HAP-1 (cell line): ENCODE measurements around the gene PI16.

Source experiments
- DNase-seq, 2 experiments: peaks; one replicate each; pipeline ENCODE4 v3.0.0-alpha.2; 2016 to 2020; ENCODE audit warnings: low spot score in 2 of 2
- H3K27me3 ChIP-seq: fragments of 250-450 bp; sonication (Bioruptor Pico); 2 replicates; pipeline ENCODE4 v1.5.1; 2020; ENCODE audit warnings: low read depth, mild to moderate bottlenecking, moderate library complexity
- H3K36me3 ChIP-seq: fragments of 250-450 bp; sonication (Bioruptor Pico); replicated peaks from 2 replicates; pipeline ENCODE4 v1.5.1; 2020; ENCODE audit warnings: mild to moderate bottlenecking
- H3K4me1 ChIP-seq: fragments of 250-450 bp; sonication (Bioruptor Pico); 2 replicates; pipeline ENCODE4 v1.5.1; 2020; ENCODE audit warnings: mild to moderate bottlenecking
- H3K4me3 ChIP-seq: fragments of 250-450 bp; sonication (Bioruptor Pico); 2 replicates; pipeline ENCODE4 v1.5.1; 2020; ENCODE audit warnings: mild to moderate bottlenecking, moderate library complexity
- H3K9me3 ChIP-seq: fragments of 250-450 bp; sonication (Bioruptor Pico); 2 replicates; pipeline ENCODE4 v1.5.1; 2020; ENCODE audit warnings: mild to moderate bottlenecking, moderate library complexity
- in situ Hi-C: fragments of 300-500 bp; cut with MboI; formaldehyde crosslinking; loops from 3 replicates; pipeline ENCODE4 v1.14.3; 2020; ENCODE audit warnings: low sequenced_read_pairs, inconsistent platforms, mixed read lengths

Gene PI16

DNA sequence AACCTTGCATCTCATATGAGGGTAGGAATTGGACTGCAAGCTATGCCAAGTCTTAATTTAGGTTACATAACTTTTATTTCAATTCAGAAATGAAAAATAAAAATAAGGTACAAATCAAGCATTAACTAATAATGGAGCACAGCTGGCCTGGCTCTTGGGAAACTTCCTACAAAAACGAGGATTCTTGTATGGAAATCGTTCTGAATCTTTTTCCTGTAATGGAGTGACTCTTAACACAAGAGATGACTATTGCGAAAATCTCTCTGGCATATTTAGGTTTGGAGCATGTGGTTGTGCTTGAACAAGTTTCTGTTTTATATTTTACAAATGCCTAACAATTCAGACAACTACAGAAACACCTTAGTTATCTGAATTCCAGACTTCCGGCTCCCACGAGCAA, 34.0 kb upstream of the PI16 start:
- in situ Hi-C loops: no loop called here
- Histone ChIP-seq H3K9me3 (no peaks in the 10 kb centered on the region), H3K4me3 (no peak overlapping the region), H3K27me3 (no peaks in the 10 kb centered on the region), H3K4me1 (no peaks in the 10 kb centered on the region), H3K36me3 (peaks cover 14% of the 10 kb centered on the region)
- no peak for DNase-seq

DNA sequence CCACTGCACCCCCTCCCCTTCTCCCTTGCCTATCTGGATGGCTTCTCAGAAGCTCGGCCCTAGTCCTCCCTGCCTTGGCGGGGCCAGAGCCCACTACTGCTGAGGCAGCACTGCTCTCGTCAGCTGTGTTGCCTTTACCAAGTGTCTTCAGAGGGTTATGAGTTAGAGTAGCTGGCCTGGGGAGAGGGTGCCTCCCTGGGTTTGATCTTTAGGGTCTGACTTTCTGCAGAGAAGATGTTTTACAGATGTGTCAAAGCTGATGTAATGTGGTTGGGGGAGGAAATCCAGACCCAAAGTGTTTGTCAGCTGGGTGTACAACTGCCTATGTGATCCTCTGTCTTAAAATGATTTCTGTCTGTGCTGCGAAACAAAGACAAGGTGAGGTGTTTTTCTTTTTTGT, 30.4 kb upstream of the PI16 start:
- Histone ChIP-seq H3K27me3 (no peaks in the 10 kb centered on the region), H3K4me3 (no peak overlapping the region), H3K36me3 (peaks cover 9% of the 10 kb centered on the region; the same call in 1 of the 2 replicates), H3K9me3 (no peaks in the 10 kb centered on the region), H3K4me1 (no peaks in the 10 kb centered on the region)
- DNase-seq: no peak
- in situ Hi-C loops: no loop called here

DNA sequence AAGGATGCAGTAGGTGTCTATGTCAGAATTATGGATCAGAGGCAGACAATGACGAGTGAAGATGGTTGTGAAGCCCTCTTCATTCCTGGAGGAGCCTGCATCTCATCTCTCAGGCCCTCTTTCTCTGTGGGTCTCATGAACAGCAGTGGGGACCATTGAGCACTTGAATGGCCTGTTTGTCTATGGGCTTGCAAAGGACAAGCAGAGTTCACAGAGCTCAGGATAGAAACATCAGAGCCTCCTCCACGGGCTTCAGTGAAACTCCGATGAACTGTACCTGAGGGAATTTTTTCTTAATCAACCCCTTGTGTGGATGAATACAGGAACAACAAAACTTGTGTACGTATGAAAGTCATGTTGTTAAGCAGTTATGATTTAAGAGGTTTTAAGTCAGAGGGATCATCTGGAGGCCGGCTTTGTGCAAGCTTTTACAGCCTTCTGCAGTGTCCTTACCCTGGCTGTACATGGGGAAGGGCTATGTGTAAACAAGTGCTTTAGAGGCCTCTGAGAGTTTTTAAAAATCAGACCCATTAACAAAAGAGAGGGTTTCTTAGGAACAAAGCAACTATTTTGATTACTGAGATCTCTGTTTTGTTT, 29.7 kb upstream of the PI16 start:
- no peaks in the 10 kb centered on the region for H3K9me3 ChIP-seq
- H3K4me1 ChIP-seq: peaks cover 2% of the 10 kb centered on the region; the same call in 1 of the 2 replicates
- H3K36me3 ChIP-seq: peaks cover 3% of the 10 kb centered on the region; the same call in 1 of the 2 replicates
- DNase-seq: no peak
- H3K4me3 ChIP-seq: no peak overlapping the region
- H3K27me3 ChIP-seq: no peaks in the 10 kb centered on the region
- in situ Hi-C loops: no loop called here

DNA sequence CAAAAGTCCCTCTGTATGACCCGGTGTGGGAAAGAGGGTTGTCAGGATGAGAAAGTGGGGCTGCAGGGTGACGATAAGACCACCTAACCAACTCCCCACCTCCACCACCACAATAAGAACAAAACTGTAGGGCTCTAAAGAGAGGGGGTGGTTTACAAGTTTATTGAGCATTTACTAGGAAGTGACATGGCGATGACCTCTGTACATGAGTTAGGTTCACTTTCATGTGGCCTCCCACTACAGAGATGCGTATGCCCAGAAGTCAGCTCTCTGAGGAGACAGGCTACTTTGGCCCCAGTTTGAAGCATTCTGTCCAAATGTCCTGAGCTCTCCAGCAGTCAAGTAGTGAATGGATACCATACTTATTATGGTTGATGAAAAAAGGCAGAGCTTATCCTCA, 28.7 kb upstream of the PI16 start:
- H3K4me3 ChIP-seq: no peak overlapping the region
- H3K9me3 ChIP-seq: no peaks in the 10 kb centered on the region
- H3K36me3 ChIP-seq: no peaks in the 10 kb centered on the region; the same call in 1 of the 2 replicates
- no peak for DNase-seq
- H3K4me1 ChIP-seq: peaks cover 2% of the 10 kb centered on the region; the same call in 1 of the 2 replicates
- H3K27me3 ChIP-seq: no peaks in the 10 kb centered on the region
- in situ Hi-C loops: no loop called here

DNA sequence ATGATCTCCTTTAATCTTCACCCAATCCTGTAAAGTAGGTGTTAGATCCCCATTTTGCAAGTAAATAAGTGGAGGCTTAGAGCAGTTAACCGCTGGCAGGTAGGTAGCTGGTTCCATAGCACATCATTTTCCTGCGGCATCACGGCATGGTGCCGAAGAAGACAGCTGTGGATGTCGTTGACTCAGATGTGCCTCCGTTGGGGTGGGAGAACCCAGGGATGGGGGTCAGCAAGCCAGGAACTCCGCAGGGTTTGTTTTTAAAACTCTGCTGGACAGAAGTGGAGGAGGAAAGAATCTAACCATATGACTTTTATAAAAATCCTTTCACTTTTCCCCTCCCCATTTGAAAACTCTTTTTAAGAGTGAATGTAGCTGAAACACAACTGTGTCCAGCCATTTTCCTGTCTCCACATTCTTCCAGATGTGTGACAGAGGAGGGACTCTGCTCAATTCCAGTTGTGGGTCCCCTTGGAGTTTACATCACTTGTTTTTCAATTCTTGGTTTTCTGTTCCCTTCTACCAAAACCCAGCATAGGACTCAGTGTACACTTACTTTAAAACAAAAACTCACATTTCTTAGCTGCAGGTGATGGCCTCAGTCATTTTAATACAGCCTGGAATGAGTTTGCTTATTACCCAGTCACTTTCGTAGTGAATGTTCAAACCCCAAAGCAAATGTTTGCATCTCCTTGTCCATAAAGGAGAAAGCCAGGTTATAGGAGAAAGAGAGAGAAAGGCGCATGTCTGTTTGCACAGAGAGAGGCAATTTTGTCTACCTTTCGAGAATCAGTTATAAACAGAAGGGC, 27.6 kb upstream of the PI16 start:
- peaks cover 2% of the 10 kb centered on the region; the same call in 1 of the 2 replicates for H3K4me1 ChIP-seq

DNA sequence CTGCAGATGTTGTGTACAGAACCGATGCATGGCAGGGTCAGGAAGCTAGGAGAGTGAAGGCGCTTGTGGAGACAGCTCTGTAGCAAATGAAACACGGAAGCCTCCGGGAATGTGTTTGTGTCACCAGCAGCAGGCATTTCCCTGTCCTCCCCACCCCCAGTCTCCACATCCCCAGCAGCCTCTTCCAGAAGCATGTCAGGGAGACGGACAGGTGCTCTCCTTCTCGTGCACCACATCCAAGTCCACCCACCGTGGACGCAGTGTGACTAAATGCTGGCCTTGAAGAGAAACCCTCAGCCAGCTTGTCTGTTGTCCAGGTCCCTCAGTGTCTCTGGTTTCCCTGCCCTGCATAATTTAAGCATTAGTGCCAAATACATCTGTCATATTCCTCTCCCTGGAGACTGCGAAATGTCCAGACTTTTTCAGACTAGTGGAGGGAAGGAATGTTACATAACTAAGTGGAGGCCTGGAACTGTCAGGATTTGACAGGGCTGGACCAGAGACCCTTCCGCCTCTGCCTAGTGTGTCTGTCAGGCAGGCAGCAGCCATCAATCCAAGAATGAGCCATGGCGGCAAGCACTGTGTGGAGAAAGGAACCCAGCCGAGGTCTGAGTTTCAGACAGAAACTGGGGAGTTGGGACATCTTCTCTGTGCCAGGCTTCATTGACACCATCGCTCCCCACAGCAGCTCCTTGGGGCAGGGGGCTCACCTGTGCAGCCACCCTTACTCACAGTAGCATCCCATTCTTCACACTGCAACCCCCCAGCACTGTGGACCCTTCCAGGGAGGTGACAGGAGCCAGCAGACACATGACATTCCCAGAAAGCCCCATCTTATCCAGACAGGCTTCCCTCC, 26.6 kb upstream of the PI16 start:
- Histone ChIP-seq H3K4me1 (peaks cover 2% of the 10 kb centered on the region; the same call in 1 of the 2 replicates), H3K4me3 (no peak overlapping the region), H3K9me3 (no peaks in the 10 kb centered on the region), H3K27me3 (no peaks in the 10 kb centered on the region), H3K36me3 (no peaks in the 10 kb centered on the region; the same call in 1 of the 2 replicates)
- no peak for DNase-seq
- in situ Hi-C loops: no loop called here

More for the DNA sequence above, 27.6 kb upstream of the PI16 start:
- H3K27me3 ChIP-seq: no peaks in the 10 kb centered on the region
- no peak overlapping the region for H3K4me3 ChIP-seq
- no peaks in the 10 kb centered on the region; the same call in 1 of the 2 replicates for H3K36me3 ChIP-seq
- no peaks in the 10 kb centered on the region for H3K9me3 ChIP-seq
- in situ Hi-C loops: no loop called here
- no peak for DNase-seq

DNA sequence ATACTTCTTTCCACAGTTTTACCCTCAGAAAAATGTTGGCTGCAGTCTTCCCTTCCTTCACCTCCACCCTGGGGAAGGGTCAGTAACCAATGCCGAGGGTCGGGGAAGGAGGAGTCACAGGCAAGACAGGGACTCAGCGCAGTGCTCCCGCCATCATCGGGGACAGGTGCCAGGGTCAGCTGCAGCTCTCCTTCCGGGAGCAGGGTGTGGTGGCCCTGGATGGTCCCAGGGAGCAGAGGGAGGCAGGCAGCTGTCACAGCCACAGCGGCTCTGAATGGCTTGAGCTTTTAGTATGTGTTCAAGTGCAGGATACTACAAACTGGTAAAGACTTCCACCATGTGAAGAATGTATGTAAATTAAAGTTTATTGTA, 26.0 kb upstream of the PI16 start:
- H3K4me3 ChIP-seq: no peak overlapping the region
- in situ Hi-C loops: no loop called here
- no peaks in the 10 kb centered on the region; the same call in 1 of the 2 replicates for H3K36me3 ChIP-seq
- H3K9me3 ChIP-seq: no peaks in the 10 kb centered on the region
- no peaks in the 10 kb centered on the region for H3K27me3 ChIP-seq
- peaks cover 2% of the 10 kb centered on the region; the same call in 1 of the 2 replicates for H3K4me1 ChIP-seq
- no peak for DNase-seq

DNA sequence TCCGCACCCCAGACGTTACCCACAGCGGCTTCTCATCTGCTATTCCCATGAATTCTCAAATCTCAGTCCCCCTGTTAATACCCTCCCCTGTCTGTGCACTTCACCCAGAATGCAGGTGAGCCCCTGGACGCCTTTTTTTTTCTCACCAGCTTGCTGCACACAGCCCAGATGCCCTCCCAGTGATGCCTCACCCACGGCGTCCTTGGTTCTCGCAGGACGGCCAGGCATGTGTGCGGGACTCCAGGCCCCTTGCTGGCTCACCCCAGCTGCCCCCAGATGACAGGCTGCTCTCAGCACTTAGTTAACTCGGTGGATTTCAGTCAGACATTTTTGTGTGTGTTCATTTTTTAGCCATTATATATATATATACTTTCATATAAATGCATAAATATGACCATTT, 25.4 kb upstream of the PI16 start:
- Histone ChIP-seq H3K9me3 (no peaks in the 10 kb centered on the region), H3K36me3 (no peaks in the 10 kb centered on the region), H3K27me3 (no peaks in the 10 kb centered on the region), H3K4me1 (peaks cover 2% of the 10 kb centered on the region; the same call in 1 of the 2 replicates), H3K4me3 (no peak overlapping the region)
- in situ Hi-C loops: no loop called here
- no peak for DNase-seq

DNA sequence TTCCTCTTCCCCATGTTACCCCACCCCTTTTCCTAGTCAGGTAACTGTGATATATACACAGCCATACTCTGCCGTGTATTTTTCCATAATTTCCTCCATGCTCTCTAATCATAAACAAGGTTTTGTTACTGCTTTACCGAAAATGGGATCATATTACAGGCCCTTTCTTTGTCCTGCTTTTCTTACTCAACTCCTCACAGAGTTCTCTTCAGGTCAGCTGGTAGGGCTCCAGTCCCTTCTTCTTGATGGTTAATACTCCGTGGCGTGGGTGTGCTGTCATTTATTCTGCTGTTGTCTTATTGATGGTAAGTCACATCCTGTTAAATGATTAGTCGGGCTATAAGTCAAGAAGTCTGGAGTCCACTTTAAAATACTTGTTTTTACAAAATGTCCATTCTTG, 24.9 kb upstream of the PI16 start:
- Histone ChIP-seq H3K4me3 (no peak overlapping the region), H3K27me3 (no peaks in the 10 kb centered on the region), H3K9me3 (no peaks in the 10 kb centered on the region), H3K36me3 (no peaks in the 10 kb centered on the region), H3K4me1 (peaks cover 2% of the 10 kb centered on the region; the same call in 1 of the 2 replicates)
- peak; percentile 23 to 71 for DNase-seq
- in situ Hi-C loops: no loop called here

DNA sequence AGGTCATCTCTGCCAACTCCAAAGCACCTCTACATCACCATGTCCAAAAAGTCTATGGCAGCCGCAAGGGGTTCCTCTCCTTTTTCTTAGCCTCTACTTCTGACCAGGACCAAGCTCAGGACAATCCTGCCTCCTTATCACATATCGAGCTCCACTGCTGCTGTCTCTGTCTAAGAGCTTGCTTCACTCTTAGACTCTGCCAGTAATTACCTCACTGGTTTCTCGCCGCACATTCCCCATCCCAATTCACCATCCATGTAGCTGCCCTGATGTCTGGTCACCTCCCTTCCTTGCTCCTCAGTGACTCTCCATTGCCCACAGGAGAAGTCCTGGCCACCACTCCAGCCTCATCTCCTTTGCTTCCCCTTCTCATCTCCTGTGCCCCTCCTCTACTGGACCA, 24.1 kb upstream of the PI16 start:
- no peak for DNase-seq
- Histone ChIP-seq H3K4me1 (peaks cover 2% of the 10 kb centered on the region; the same call in 1 of the 2 replicates), H3K4me3 (no peak overlapping the region), H3K36me3 (no peaks in the 10 kb centered on the region), H3K27me3 (no peaks in the 10 kb centered on the region), H3K9me3 (no peaks in the 10 kb centered on the region; the same call in 1 of the 2 replicates)
- in situ Hi-C loops: no loop called here

DNA sequence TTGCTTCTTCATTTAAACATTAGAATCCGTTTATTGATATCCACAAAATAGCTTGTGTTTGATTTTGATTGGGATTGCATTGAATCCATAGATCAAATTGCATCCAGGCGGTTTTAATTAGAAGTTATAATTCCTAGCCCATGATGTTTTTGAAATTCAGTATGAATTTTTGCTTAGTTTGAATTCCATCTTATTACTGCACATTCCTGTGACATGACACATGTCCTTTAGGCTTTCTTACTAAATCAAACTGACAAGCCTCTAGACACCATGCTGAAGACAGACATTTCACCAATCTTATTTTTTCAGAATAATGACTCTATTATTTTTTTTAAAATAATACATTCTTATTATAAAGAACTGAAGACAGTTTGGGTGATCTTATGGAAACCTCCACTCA, 21.4 kb upstream of the PI16 start:
- DNase-seq: no peak
- H3K4me1 ChIP-seq: peaks cover 2% of the 10 kb centered on the region; the same call in 1 of the 2 replicates
- in situ Hi-C loops: no loop called here

DNA sequence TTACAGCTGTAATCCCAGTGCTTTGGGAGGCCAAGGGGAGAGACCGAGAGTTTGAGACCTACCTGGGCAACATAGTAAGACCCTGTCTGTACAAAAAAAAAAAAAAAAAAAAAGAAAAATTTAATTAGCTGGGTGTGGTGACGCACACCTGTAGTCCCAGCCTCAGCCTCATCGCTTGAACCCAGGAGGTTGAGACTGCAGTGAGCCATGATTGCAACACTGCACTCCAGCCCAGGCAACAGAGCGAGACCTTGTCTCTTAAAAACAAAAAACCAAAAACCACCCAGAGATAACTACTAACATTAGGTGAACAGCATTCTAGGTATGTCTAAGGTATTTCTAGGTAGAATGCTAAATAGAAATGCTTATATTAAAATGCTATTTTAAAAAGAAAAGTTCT, 21.0 kb upstream of the PI16 start:
- Histone ChIP-seq H3K4me3 (no peak overlapping the region), H3K27me3 (no peaks in the 10 kb centered on the region), H3K36me3 (no peaks in the 10 kb centered on the region), H3K4me1 (peaks cover 2% of the 10 kb centered on the region; the same call in 1 of the 2 replicates), H3K9me3 (no peaks in the 10 kb centered on the region; the same call in 1 of the 2 replicates)
- no peak for DNase-seq
- in situ Hi-C loops: no loop called here

More for the DNA sequence above, 21.4 kb upstream of the PI16 start:
- Histone ChIP-seq H3K36me3 (no peaks in the 10 kb centered on the region), H3K27me3 (no peaks in the 10 kb centered on the region), H3K4me3 (no peak overlapping the region), H3K9me3 (no peaks in the 10 kb centered on the region; the same call in 1 of the 2 replicates)

DNA sequence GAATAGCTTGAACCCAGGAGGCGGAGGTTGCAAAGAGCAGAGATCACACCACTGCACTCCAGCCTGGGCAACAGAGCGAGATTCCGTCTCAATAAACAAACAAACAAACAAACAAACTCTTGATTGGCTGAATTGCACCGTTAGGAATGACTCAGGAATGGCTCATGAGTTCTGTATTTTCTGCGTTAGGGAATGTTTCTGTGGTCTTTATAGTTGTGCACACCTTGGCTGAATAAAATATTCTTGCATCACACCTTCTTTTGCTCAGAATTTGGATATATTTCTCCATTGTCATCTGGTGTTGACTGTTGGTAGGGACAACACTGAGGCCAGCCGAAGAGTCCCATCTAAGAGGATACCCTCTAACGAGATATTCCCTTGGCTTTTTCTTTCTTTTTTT, 19.6 kb upstream of the PI16 start:
- in situ Hi-C loops: no loop called here
- DNase-seq: no peak

More for the DNA sequence above, 19.6 kb upstream of the PI16 start:
- no peaks in the 10 kb centered on the region for H3K36me3 ChIP-seq
- H3K27me3 ChIP-seq: no peaks in the 10 kb centered on the region
- H3K9me3 ChIP-seq: no peaks in the 10 kb centered on the region; the same call in 1 of the 2 replicates
- H3K4me3 ChIP-seq: no peak overlapping the region
- no peaks in the 10 kb centered on the region for H3K4me1 ChIP-seq
